CD14-positive monocyte (primary cell): ENCODE measurements around the gene PDE4DIP. TPM values are rescaled to one million over a fixed set of nuclear protein-coding genes. Genes with fewer than 3 reads are reported as not detected.
"Not testable (repeated sequence)": the region's sequence is repeated elsewhere in the genome, so short reads cannot be mapped to it uniquely, and the experiment has no call there.

Experiments
- DNase-seq, 3 donors: peaks; one replicate each; pipeline ENCODE4 v3.0.0-alpha.2; 2011 to 2022
- H2AFZ ChIP-seq: 2 replicates; pipeline ENCODE4 v1.6.0; 2012; ENCODE audit warnings: mild to moderate bottlenecking, low read depth, low read length, inconsistent platforms; ENCODE audit not compliant: insufficient read depth, poor library complexity, severe bottlenecking
- H3K27ac ChIP-seq, 2 donors: 1 replicate in 1 of 2; 2 replicates in 1 of 2; pipeline ENCODE4 v1.5.1; 2012 to 2013; ENCODE audit warnings: low read length in 2 of 2, control low read depth in 1 of 2, inconsistent platforms in 1 of 2, low read depth in 1 of 2, mild to moderate bottlenecking in 1 of 2
- H3K27me3 ChIP-seq, 2 donors: one replicate each; pipeline versions ENCODE4 v1.6.0 to v1.6.1; 2011 to 2013; ENCODE audit warnings: low read length in 2 of 2; ENCODE audit not compliant: control insufficient read depth in 2 of 2, insufficient read depth in 2 of 2
- H3K36me3 ChIP-seq, 2 donors: replicated peaks in 1 of 2; 1 replicate in 1 of 2; 2 replicates in 1 of 2; pipeline versions ENCODE4 v1.5.1 to v1.6.1; 2012 to 2013; ENCODE audit warnings: low read length in 2 of 2, control low read depth in 1 of 2, inconsistent platforms in 1 of 2, mild to moderate bottlenecking in 1 of 2; ENCODE audit not compliant: insufficient read depth in 2 of 2, control insufficient read depth in 1 of 2
- H3K4me1 ChIP-seq, 2 donors: 1 replicate in 1 of 2; 2 replicates in 1 of 2; pipeline versions ENCODE4 v1.5.1 to v1.6.1; 2012 to 2013; ENCODE audit warnings: low read length in 2 of 2, control low read depth in 1 of 2, inconsistent platforms in 1 of 2, mild to moderate bottlenecking in 1 of 2, moderate library complexity in 1 of 2; ENCODE audit not compliant: insufficient read depth in 2 of 2, control insufficient read depth in 1 of 2
- H3K4me2 ChIP-seq: replicated peaks from 2 replicates; pipeline ENCODE3; 2012; ENCODE audit warnings: low read length, moderate library complexity, mild to moderate bottlenecking; ENCODE audit not compliant: poor library complexity, severe bottlenecking; ENCODE audit errors: extremely low read depth
- H3K4me3 ChIP-seq, 3 experiments: fragments of 200-600 bp in 1 of 3; sonication (generic) in 1 of 3; replicated peaks in 1 of 3; 1 replicate in 2 of 3; 2 replicates in 1 of 3; pipeline ENCODE4 v1.5.1; 2011 to 2013; ENCODE audit warnings: low read length in 3 of 3, mild to moderate bottlenecking in 3 of 3, control low read depth in 2 of 3, low read depth in 2 of 3, inconsistent platforms in 1 of 3, moderate library complexity in 1 of 3
- H3K79me2 ChIP-seq: 2 replicates; pipeline ENCODE4 v1.6.0; 2012; ENCODE audit warnings: mild to moderate bottlenecking, control low read depth, inconsistent platforms, low read length, moderate library complexity; ENCODE audit not compliant: insufficient read depth
- H3K9ac ChIP-seq: 2 replicates; pipeline ENCODE4 v1.6.0; 2017; ENCODE audit warnings: low read length, mild to moderate bottlenecking; ENCODE audit not compliant: insufficient read depth, poor library complexity, severe bottlenecking
- H3K9me3 ChIP-seq, 2 donors: replicated peaks in 1 of 2; 1 replicate in 1 of 2; 2 replicates in 1 of 2; pipeline versions ENCODE4 v1.5.1 to v1.6.1; 2012 to 2013; ENCODE audit warnings: low read length in 2 of 2, control low read depth in 1 of 2; ENCODE audit not compliant: control insufficient read depth in 1 of 2, insufficient read depth in 1 of 2
- H4K20me1 ChIP-seq: 2 replicates; pipeline ENCODE4 v1.6.0; 2012; ENCODE audit warnings: mild to moderate bottlenecking, low read length, control low read depth, moderate library complexity; ENCODE audit not compliant: insufficient read depth
- H3K27ac Mint-ChIP-seq, 7 donors: one replicate each; pipeline ENCODE4 v1.8.0; 2020; ENCODE audit warnings: mild to moderate bottlenecking in 7 of 7, mixed read lengths in 7 of 7, moderate library complexity in 6 of 7, inconsistent platforms in 2 of 7
- H3K27me3 Mint-ChIP-seq, 3 donors: one replicate each; pipeline ENCODE4 v1.8.0; 2021 to 2022; ENCODE audit warnings: low read depth in 3 of 3, mild to moderate bottlenecking in 3 of 3, mixed read lengths in 3 of 3, moderate library complexity in 3 of 3, inconsistent platforms in 1 of 3
- H3K36me3 Mint-ChIP-seq, 2 donors: one replicate each; pipeline ENCODE4 v1.8.0; 2020; ENCODE audit warnings: mixed read lengths in 2 of 2, inconsistent platforms in 1 of 2, mild to moderate bottlenecking in 1 of 2
- H3K4me1 Mint-ChIP-seq: one replicate; pipeline ENCODE4 v1.8.0; 2020; ENCODE audit warnings: mild to moderate bottlenecking, mixed read lengths
- H3K4me3 Mint-ChIP-seq, 2 donors: one replicate each; pipeline ENCODE4 v1.8.0; 2020; ENCODE audit warnings: mild to moderate bottlenecking in 2 of 2, mixed read lengths in 2 of 2, moderate library complexity in 1 of 2
- H3K9me3 Mint-ChIP-seq, 7 donors: one replicate each; pipeline ENCODE4 v1.8.0; 2020 to 2022; ENCODE audit warnings: mixed read lengths in 7 of 7, mild to moderate bottlenecking in 6 of 7, moderate library complexity in 6 of 7, inconsistent platforms in 2 of 7
- WGBS: methylation state at CpG from one replicate; pipeline ENCODE4 v1.1.5; 2013; ENCODE audit warnings: missing lambda C conversion rate; ENCODE audit not compliant: insufficient coverage; 5-methylcytosine and 5-hydroxymethylcytosine counted together
- intact Hi-C, 2 donors: fragments of 100-400 bp; cut with micrococcal nuclease; formaldehyde crosslinking; loops; one replicate each; pipeline versions ENCODE4 v1.15.0 to v1.15.1; 2023
- polyA plus RNA-seq, 3 donors: library from polyadenylated mRNA; depleted of rRNA in 1 of 3; unstranded in 2 of 3; stranded (reverse) in 1 of 3; fragments of 300-500 nt in 2 of 3; fragments of >200 nt in 1 of 3; fragmentation: Illumina TruSeq in 2 of 3; gene quantifications; 1 replicate in 2 of 3; 2 replicates in 1 of 3; pipeline ENCODE4 v1.2.3, GENCODE V29; 2012 to 2021

PDE4DIP gene
- polyA plus RNA-seq, 3 donors: 11.6 to 22.5 (median 14.6) TPM

DNA sequence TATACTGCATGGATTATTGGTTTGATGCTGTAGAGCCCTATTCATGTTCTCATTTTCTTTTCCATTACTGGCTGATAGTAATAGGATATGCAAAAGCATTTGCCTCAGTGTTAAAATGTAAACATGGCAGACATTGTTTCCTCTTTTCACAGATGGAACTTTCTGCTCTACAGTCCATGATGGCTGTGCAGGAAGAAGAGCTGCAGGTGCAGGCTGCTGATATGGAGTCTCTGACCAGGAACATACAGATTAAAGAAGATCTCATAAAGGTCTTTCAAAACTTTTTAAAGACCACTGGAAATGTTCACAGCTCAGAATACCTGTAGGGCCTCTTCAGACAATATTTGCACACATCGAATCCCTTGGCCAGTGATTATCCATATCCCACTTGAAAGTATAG, 133.6 kb downstream of the PDE4DIP start:
- H3K27me3 Mint-ChIP-seq, H3K9ac ChIP-seq, intact Hi-C loops, H3K4me3 ChIP-seq, H2AFZ ChIP-seq, H3K9me3 ChIP-seq, H3K27ac ChIP-seq, H3K9me3 Mint-ChIP-seq, H3K4me2 ChIP-seq, DNase-seq, H3K27me3 ChIP-seq, H3K4me1 ChIP-seq, H4K20me1 ChIP-seq, H3K27ac Mint-ChIP-seq, H3K4me1 Mint-ChIP-seq, H3K79me2 ChIP-seq, H3K4me3 Mint-ChIP-seq: not testable (repeated sequence)
- peaks cover 50 to 53% of the 10 kb centered on the region in 2 donors for H3K36me3 Mint-ChIP-seq
- 100% methylated on average over 1 of the region's 1 CpG for WGBS
- H3K36me3 ChIP-seq: peaks cover 38 to 51% of the 10 kb centered on the region in 2 donors

GRCh38 chr1:148989378-148989777, 145.2 kb downstream of the PDE4DIP start:
- H3K27ac Mint-ChIP-seq, H3K36me3 ChIP-seq, H3K9me3 ChIP-seq, H4K20me1 ChIP-seq, H3K4me3 Mint-ChIP-seq, H3K27me3 Mint-ChIP-seq, H3K4me1 ChIP-seq, H3K4me1 Mint-ChIP-seq, H3K9ac ChIP-seq, H3K27me3 ChIP-seq, H3K36me3 Mint-ChIP-seq, H3K27ac ChIP-seq, DNase-seq, H3K4me2 ChIP-seq, intact Hi-C loops, H3K9me3 Mint-ChIP-seq, H2AFZ ChIP-seq, H3K79me2 ChIP-seq, H3K4me3 ChIP-seq: not testable (repeated sequence)
- WGBS: 100% methylated on average over 2 of the region's 3 CpGs

- H4K20me1 ChIP-seq, DNase-seq, H3K27me3 Mint-ChIP-seq, H3K4me3 ChIP-seq, H3K27ac Mint-ChIP-seq, H3K79me2 ChIP-seq, intact Hi-C loops, H3K4me3 Mint-ChIP-seq, H3K27ac ChIP-seq, H3K27me3 ChIP-seq, H3K9me3 ChIP-seq, H2AFZ ChIP-seq, H3K9me3 Mint-ChIP-seq, H3K4me1 Mint-ChIP-seq, H3K9ac ChIP-seq, H3K36me3 ChIP-seq, H3K36me3 Mint-ChIP-seq, H3K4me2 ChIP-seq, H3K4me1 ChIP-seq: not testable (repeated sequence)
- 100% methylated on average over 4 of the region's 7 CpGs for WGBS
These were observed 146.1 kb downstream of the PDE4DIP start for GRCh38 chr1:148990233-148990788.

DNA sequence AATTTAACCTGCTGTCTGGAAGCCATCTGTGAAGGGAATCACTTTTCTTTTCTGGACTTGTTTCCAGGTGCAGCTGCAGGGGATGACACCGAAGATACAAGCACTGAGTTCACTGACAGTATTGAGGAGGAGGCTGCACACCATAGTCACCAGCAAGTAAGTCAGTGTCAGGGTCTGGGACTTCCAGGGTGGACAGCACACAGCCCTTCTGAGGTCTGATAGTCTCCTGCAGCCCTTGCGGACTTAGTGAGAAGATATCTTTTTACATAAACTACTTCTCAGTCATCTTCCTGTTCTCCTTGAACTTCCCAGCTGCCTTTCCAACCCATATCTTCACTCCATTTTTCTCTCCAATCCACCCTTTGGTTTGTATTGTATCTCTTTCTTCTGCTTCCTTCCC, 147.6 kb downstream of the PDE4DIP start:
- H3K4me1 ChIP-seq, H3K9ac ChIP-seq, intact Hi-C loops, H3K36me3 ChIP-seq, H4K20me1 ChIP-seq, H3K4me1 Mint-ChIP-seq, H3K27ac Mint-ChIP-seq, H3K4me3 ChIP-seq, H3K4me2 ChIP-seq, H3K4me3 Mint-ChIP-seq, H3K9me3 Mint-ChIP-seq, H3K79me2 ChIP-seq, H3K27me3 Mint-ChIP-seq, H3K36me3 Mint-ChIP-seq, H3K27ac ChIP-seq, H3K9me3 ChIP-seq, DNase-seq, H3K27me3 ChIP-seq, H2AFZ ChIP-seq: not testable (repeated sequence)
- WGBS: no CpG with 5 or more reads among the region's 2 CpGs
